ENCODE results near the gene LMTK3.

GRCh38 chr19:48524221-48524620 lies 12.6 kb upstream of the LMTK3 start:
- no peak for TF ChIP-seq EGR1 (IDR thresholded peaks at IDR 0.05)
- TF ChIP-seq TAF1 (IDR thresholded peaks at IDR 0.05; ENCODE audit: low read depth), result no peak
- TF ChIP-seq REST (IDR thresholded peaks at IDR 0.05; ENCODE audit: low read depth), result no peak
- TF ChIP-seq TCF12 (IDR thresholded peaks at IDR 0.05; ENCODE audit: low read depth), result no peak
- no peak for TF ChIP-seq EP300 (IDR thresholded peaks at IDR 0.05; ENCODE audit: borderline replicate concordance)
- TF ChIP-seq RAD21 (IDR thresholded peaks at IDR 0.05; ENCODE audit: low read depth), result no peak
